IMR-90 (cell line): ENCODE results near the gene MCUR1. TPM values are rescaled to one million over a fixed set of nuclear protein-coding genes. Genes with fewer than 3 reads are reported as not detected.
"Not testable (repeated sequence)": the region's sequence is repeated elsewhere in the genome, so short reads cannot be mapped to it uniquely, and the experiment has no call there.

Source experiments
- ATAC-seq: fragments of 200-7000 bp; cut with Tn5 transposase; 2 replicates; pipeline ENCODE4 v1.9.1; 2020; ENCODE audit warnings: low read depth, mild to moderate bottlenecking, moderate library complexity
- BruUV-seq: library from RNA; stranded (reverse); fragments of 400-500 nt; replicated peaks from 2 replicates; lab custom pipeline; 2021; lab: Mats Ljungman, UMichigan
- CTCF ChIA-PET: fragments of 300-600 bp; formaldehyde crosslinking; extraction: SDS; loops from one replicate; lab custom pipeline; 2021; ENCODE audit warnings: antibody characterized with exemption; lab: Yijun Ruan, JAX
- POLR2A ChIA-PET: fragments of 300-600 bp; sonication (Branson Sonifier 250); formaldehyde crosslinking; loops from one replicate; lab custom pipeline; 2022; ENCODE audit warnings: antibody characterized with exemption; ENCODE audit not compliant: unreplicated experiment; lab: Charles Lee
- DNase-seq: peaks from one replicate; pipeline ENCODE4 v3.0.0; 2013
- H2AFZ ChIP-seq: replicated peaks from 2 replicates; pipeline ENCODE3; 2013; ENCODE audit warnings: low read length, mild to moderate bottlenecking; ENCODE audit not compliant: poor library complexity
- H2AK5ac ChIP-seq: 2 replicates; pipeline ENCODE4 v1.6.1; 2013; ENCODE audit warnings: low read depth, low read length, inconsistent platforms
- H2AK9ac ChIP-seq: replicated peaks from 2 replicates; pipeline ENCODE3; 2013; ENCODE audit warnings: mild to moderate bottlenecking, low read depth, low read length, moderate library complexity; ENCODE audit not compliant: poor library complexity
- H2BK120ac ChIP-seq: 2 replicates; pipeline ENCODE4 v1.6.1; 2013; ENCODE audit warnings: low read depth, low read length, inconsistent platforms
- H2BK15ac ChIP-seq: 3 replicates; pipeline ENCODE4 v1.6.1; 2013; ENCODE audit warnings: low read depth, low read length, inconsistent platforms
- H2BK20ac ChIP-seq: 2 replicates; pipeline ENCODE4 v1.6.1; 2013; ENCODE audit warnings: low read depth, mild to moderate bottlenecking, inconsistent platforms, low read length, moderate library complexity
- H2BK5ac ChIP-seq: 2 replicates; pipeline ENCODE4 v1.6.1; 2013; ENCODE audit warnings: mild to moderate bottlenecking, low read depth, low read length, inconsistent platforms; ENCODE audit not compliant: poor library complexity, severe bottlenecking
- H3K14ac ChIP-seq: replicated peaks from 2 replicates; pipeline ENCODE4 v1.6.1; 2013; ENCODE audit warnings: low read depth, low read length, inconsistent platforms
- H3K18ac ChIP-seq: 2 replicates; pipeline ENCODE4 v1.6.1; 2013; ENCODE audit warnings: low read depth, low read length, control low read depth
- H3K23ac ChIP-seq: 2 replicates; pipeline ENCODE4 v1.6.1; 2013; ENCODE audit warnings: low read depth, low read length, inconsistent platforms
- H3K27ac ChIP-seq: 2 replicates; pipeline ENCODE4 v1.5.1; 2013; ENCODE audit warnings: mild to moderate bottlenecking, control low read depth, low read length; ENCODE audit not compliant: insufficient read depth
- H3K27me3 ChIP-seq: 2 replicates; pipeline ENCODE4 v1.6.1; 2013; ENCODE audit warnings: low read length; ENCODE audit not compliant: control insufficient read depth, insufficient read depth
- H3K36me3 ChIP-seq: 2 replicates; pipeline ENCODE4 v1.6.1; 2013; ENCODE audit warnings: low read length, mixed read lengths; ENCODE audit not compliant: control insufficient read depth, insufficient read depth
- H3K4ac ChIP-seq: 2 replicates; pipeline ENCODE4 v1.6.1; 2013; ENCODE audit warnings: low read depth, low read length, inconsistent platforms
- H3K4me1 ChIP-seq: 2 replicates; pipeline ENCODE4 v1.6.1; 2013; ENCODE audit warnings: low read length, mixed read lengths; ENCODE audit not compliant: control insufficient read depth, insufficient read depth
- H3K4me2 ChIP-seq: 2 replicates; pipeline ENCODE4 v1.6.1; 2013; ENCODE audit warnings: low read depth, mild to moderate bottlenecking, control low read depth, low read length, moderate library complexity
- H3K4me3 ChIP-seq: 2 replicates; pipeline ENCODE4 v1.5.1; 2013; ENCODE audit warnings: low read depth, mild to moderate bottlenecking, control low read depth, low read length, moderate library complexity; ENCODE audit not compliant: insufficient read depth
- H3K56ac ChIP-seq: 2 replicates; pipeline ENCODE4 v1.6.1; 2013; ENCODE audit warnings: low read length, inconsistent platforms; ENCODE audit not compliant: insufficient read depth; ENCODE audit errors: extremely low read depth
- H3K79me1 ChIP-seq, 2 experiments: 2 replicates each; pipeline ENCODE4 v1.6.1; 2013; ENCODE audit warnings: low read length in 2 of 2, inconsistent platforms in 1 of 2, low read depth in 1 of 2
- H3K9ac ChIP-seq: 2 replicates; pipeline ENCODE4 v1.6.1; 2013; ENCODE audit warnings: low read depth, low read length, control low read depth
- H3K9me1 ChIP-seq: 2 replicates; pipeline ENCODE4 v1.6.1; 2013; ENCODE audit warnings: low read length, inconsistent platforms; ENCODE audit not compliant: insufficient read depth
- H3K9me3 ChIP-seq: 2 replicates; pipeline ENCODE4 v1.6.1; 2013; ENCODE audit warnings: low read length; ENCODE audit not compliant: control insufficient read depth, insufficient read depth
- H4K20me1 ChIP-seq: 2 replicates; pipeline ENCODE4 v1.6.1; 2013; ENCODE audit warnings: low read length, inconsistent platforms; ENCODE audit not compliant: insufficient read depth
- H4K5ac ChIP-seq: 2 replicates; pipeline ENCODE4 v1.6.1; 2013; ENCODE audit warnings: mild to moderate bottlenecking, low read depth, low read length, control low read depth
- H4K8ac ChIP-seq, 2 experiments: 2 replicates each; pipeline ENCODE4 v1.6.1; 2013; ENCODE audit warnings: low read depth in 2 of 2, low read length in 2 of 2, control low read depth in 1 of 2, inconsistent platforms in 1 of 2
- H4K91ac ChIP-seq: 2 replicates; pipeline ENCODE4 v1.6.1; 2013; ENCODE audit warnings: low read depth, low read length, inconsistent platforms; ENCODE audit not compliant: insufficient read depth
- WGBS, 2 experiments: methylation state at CpG; one replicate each; pipeline versions ENCODE4 v1.1.5 to v1.1.7; 2013; ENCODE audit warnings: missing lambda C conversion rate in 2 of 2; ENCODE audit not compliant: insufficient read length in 1 of 2; ENCODE audit errors: extremely low coverage in 2 of 2; 5-methylcytosine and 5-hydroxymethylcytosine counted together
- dilution Hi-C: fragments of 300-500 bp; cut with HindIII; formaldehyde crosslinking; loops from one replicate; pipeline ENCODE4 v1.14.3; 2018; ENCODE audit warnings: low sequenced_read_pairs; ENCODE audit not compliant: unreplicated experiment
- in situ Hi-C: fragments of 300-500 bp; cut with MboI; formaldehyde crosslinking; loops from 3 replicates; pipeline ENCODE4 v1.14.3; 2019; ENCODE audit warnings: low sequenced_read_pairs, inconsistent platforms, mixed read lengths
- intact Hi-C: fragments of 100-400 bp; cut with micrococcal nuclease; formaldehyde crosslinking; loops from 2 replicates; pipeline ENCODE4 v1.10.0; 2022
- polyA plus RNA-seq, 3 experiments: library from polyadenylated mRNA; depleted of rRNA; stranded (reverse); fragments of >200 nt; gene quantifications; 2 replicates each; pipeline ENCODE4 v1.2.3, GENCODE V29; 2012; ENCODE audit warnings: low replicate concordance in 1 of 3
- total RNA-seq: library from RNA; depleted of rRNA; stranded (reverse); fragments of >200 nt; gene quantifications from 2 replicates; pipeline ENCODE4 v1.2.3, GENCODE V29; 2012

Gene MCUR1
- total and polyA plus RNA-seq, 2 of the 4 experiments (the other 2 are of a cell fraction), result 4.1 to 6.5 TPM

DNA sequence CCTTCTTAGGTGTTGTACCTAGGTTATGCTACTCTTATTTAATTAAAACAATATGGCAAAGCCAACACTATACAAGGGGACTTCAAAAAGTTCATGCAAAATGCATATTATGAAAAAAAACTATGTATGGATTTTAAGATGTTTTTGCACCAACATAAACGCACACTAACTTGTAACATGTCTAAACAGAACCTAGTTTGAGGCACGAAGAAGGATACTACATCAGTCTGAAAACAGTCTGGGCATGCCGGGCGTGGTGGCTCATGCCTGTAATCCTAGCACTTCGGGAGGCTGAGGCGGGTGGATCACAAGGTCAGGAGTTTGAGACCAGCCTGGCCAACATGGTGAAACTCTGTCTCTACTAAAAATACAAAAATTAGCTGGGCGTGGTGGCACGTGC lies 34.2 kb downstream of the MCUR1 start:
- H2BK20ac ChIP-seq, ATAC-seq, H2BK120ac ChIP-seq, H2BK15ac ChIP-seq, dilution Hi-C loops, H3K9me1 ChIP-seq, H3K4me3 ChIP-seq, H3K14ac ChIP-seq, POLR2A ChIA-PET, H4K91ac ChIP-seq, H4K8ac ChIP-seq, BruUV-seq, H4K20me1 ChIP-seq, H2AK9ac ChIP-seq, H3K36me3 ChIP-seq, H3K4ac ChIP-seq, H3K79me1 ChIP-seq, H3K9me3 ChIP-seq, H2AFZ ChIP-seq, H3K56ac ChIP-seq, H3K9ac ChIP-seq, H3K4me1 ChIP-seq, DNase-seq, H3K27ac ChIP-seq, H3K18ac ChIP-seq, H3K27me3 ChIP-seq, H3K23ac ChIP-seq, H2AK5ac ChIP-seq, H4K5ac ChIP-seq, intact Hi-C loops, H3K4me2 ChIP-seq, in situ Hi-C loops, H2BK5ac ChIP-seq: not testable (repeated sequence)
- CTCF ChIA-PET, result interaction anchor here (0.6 kb wide), 1 partner anchor 24 kb away, joined by 7 read pairs; no protein-coding TSS in a partner anchor
- 93% methylated on average over 3 of the region's 8 CpGs; no CpG with 5 or more reads in 1 of the 2 experiments for WGBS, 2 experiments
